Measurements from ENCODE around the gene HPGDS. TPM values are rescaled to one million over a fixed set of nuclear protein-coding genes. Genes with fewer than 3 reads are reported as not detected.

Gene HPGDS
- total and polyA plus RNA-seq, 2 experiments from 2014 or later: not detected

DNA sequence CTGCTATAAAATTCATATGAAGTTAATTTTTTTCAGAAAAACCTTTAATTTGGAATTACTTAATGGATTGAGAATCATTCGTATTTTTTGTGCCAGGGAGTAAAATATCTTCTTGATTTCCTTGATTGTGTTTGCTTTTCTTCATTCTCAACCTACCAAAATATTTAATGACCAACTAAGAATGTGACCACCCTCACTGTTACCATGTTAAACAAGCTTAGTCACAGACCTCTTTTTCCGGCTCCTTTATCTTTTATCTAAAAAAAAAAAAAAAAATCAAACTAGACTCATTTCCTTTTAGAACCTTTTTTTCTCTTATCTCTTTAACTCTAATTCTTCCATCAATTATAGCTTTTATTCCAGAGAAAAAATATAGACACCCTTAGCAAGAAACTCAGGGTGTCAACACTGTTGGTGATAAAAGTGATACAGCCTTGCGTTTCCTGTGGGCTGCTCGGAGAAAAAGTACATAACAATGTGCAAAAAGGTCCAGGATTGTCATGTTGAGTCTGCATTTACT lies 20.6 kb upstream of the HPGDS start:
- H3K4me1 ChIP-seq (ENCODE audit: insufficient read depth): no peaks in the 10 kb centered on the region
- no peaks in the 10 kb centered on the region for H3K9me2 ChIP-seq (ENCODE audit: insufficient read depth)
- no peaks in the 10 kb centered on the region for H3K36me3 ChIP-seq (ENCODE audit: insufficient read depth)
- H3F3A ChIP-seq (replicated peaks; ENCODE audit: low read depth): no peaks in the 10 kb centered on the region
- 0 out of 3 replicates have a peak, but pooled peaks cover 2% of the 10 kb centered on the region for H3K4me1 Mint-ChIP-seq
- H3K4me3 Mint-ChIP-seq: no peak overlapping the region
- H3K9me3 Mint-ChIP-seq: peaks cover 2% of the 10 kb centered on the region; the same call in 1 of the 3 replicates
- no peaks in the 10 kb centered on the region for H4K20me1 ChIP-seq (replicated peaks; ENCODE audit: insufficient read depth)
- H2AFZ ChIP-seq: peak overlapping the region; percentile 14; the same call in 1 of the 2 replicates
- H3K4me2 ChIP-seq: no peak overlapping the region
- H3K36me3 Mint-ChIP-seq (ENCODE audit: low read depth): no peaks in the 10 kb centered on the region
- no peak overlapping the region for H3K4me3 ChIP-seq
- H3K79me2 ChIP-seq (replicated peaks; ENCODE audit: insufficient read depth): no peaks in the 10 kb centered on the region
- no peak for ATAC-seq
- no peak overlapping the region for H3K27ac Mint-ChIP-seq
- TF ChIP-seq, protein P1, sequence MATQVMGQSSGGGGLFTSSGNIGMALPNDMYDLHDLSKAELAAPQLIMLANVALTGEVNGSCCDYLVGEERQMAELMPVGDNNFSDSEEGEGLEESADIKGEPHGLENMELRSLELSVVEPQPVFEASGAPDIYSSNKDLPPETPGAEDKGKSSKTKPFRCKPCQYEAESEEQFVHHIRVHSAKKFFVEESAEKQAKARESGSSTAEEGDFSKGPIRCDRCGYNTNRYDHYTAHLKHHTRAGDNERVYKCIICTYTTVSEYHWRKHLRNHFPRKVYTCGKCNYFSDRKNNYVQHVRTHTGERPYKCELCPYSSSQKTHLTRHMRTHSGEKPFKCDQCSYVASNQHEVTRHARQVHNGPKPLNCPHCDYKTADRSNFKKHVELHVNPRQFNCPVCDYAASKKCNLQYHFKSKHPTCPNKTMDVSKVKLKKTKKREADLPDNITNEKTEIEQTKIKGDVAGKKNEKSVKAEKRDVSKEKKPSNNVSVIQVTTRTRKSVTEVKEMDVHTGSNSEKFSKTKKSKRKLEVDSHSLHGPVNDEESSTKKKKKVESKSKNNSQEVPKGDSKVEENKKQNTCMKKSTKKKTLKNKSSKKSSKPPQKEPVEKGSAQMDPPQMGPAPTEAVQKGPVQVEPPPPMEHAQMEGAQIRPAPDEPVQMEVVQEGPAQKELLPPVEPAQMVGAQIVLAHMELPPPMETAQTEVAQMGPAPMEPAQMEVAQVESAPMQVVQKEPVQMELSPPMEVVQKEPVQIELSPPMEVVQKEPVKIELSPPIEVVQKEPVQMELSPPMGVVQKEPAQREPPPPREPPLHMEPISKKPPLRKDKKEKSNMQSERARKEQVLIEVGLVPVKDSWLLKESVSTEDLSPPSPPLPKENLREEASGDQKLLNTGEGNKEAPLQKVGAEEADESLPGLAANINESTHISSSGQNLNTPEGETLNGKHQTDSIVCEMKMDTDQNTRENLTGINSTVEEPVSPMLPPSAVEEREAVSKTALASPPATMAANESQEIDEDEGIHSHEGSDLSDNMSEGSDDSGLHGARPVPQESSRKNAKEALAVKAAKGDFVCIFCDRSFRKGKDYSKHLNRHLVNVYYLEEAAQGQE (IDR thresholded peaks at IDR 0.05; ENCODE audit: unreplicated experiment): no peak
- TF ChIP-seq, protein P2, sequence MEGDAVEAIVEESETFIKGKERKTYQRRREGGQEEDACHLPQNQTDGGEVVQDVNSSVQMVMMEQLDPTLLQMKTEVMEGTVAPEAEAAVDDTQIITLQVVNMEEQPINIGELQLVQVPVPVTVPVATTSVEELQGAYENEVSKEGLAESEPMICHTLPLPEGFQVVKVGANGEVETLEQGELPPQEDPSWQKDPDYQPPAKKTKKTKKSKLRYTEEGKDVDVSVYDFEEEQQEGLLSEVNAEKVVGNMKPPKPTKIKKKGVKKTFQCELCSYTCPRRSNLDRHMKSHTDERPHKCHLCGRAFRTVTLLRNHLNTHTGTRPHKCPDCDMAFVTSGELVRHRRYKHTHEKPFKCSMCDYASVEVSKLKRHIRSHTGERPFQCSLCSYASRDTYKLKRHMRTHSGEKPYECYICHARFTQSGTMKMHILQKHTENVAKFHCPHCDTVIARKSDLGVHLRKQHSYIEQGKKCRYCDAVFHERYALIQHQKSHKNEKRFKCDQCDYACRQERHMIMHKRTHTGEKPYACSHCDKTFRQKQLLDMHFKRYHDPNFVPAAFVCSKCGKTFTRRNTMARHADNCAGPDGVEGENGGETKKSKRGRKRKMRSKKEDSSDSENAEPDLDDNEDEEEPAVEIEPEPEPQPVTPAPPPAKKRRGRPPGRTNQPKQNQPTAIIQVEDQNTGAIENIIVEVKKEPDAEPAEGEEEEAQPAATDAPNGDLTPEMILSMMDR (conservative IDR thresholded peaks at IDR 0.05; ENCODE audit: low read depth in 2 of 2): no peak
- TF ChIP-seq EZH2 (IDR thresholded peaks at IDR 0.05; ENCODE audit: low read depth, unreplicated experiment) (no peak), ZNF114 (CRISPR knock-in tag; IDR thresholded peaks at IDR 0.05) (no peak), POLR2AphosphoS5 (IDR thresholded peaks at IDR 0.05; ENCODE audit: low read depth) (no peak)
- no peaks in the 10 kb centered on the region for H3K27me3 Mint-ChIP-seq (ENCODE audit: insufficient read depth, low read depth, poor library complexity)
- no peaks in the 10 kb centered on the region for H3K27me3 ChIP-seq (ENCODE audit: insufficient read depth)
- H3K27ac ChIP-seq (ENCODE audit: low read depth): no peak overlapping the region
- no peak for DNase-seq (ENCODE audit: low spot score)

DNA sequence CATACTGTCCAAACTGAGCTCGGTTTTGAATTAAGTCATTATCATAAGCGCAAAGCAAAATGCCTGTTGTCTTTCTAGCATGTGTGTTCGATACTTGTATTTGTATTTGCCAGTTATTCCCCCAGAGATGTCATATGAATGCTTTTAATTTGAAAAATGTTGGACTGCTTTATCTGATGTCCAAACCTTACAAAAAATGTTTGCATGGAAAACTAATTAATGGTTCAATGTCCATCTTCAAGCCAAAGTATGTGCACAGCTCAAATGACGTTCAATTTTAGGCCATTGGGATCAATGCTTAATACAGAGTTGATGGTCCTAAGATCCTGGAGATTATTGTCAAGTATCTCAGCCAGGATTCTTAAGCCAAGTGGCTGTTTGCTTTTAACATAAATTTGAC lies 17.2 kb upstream of the HPGDS start:
- Mint-ChIP-seq H3K36me3 (ENCODE audit: low read depth) (no peaks in the 10 kb centered on the region), H3K9me3 (no peaks in the 10 kb centered on the region), H3K27ac (no peak overlapping the region), H3K4me3 (no peak overlapping the region), H3K27me3 (ENCODE audit: insufficient read depth, low read depth, poor library complexity) (no peaks in the 10 kb centered on the region), H3K4me1 (peaks cover 6% of the 10 kb centered on the region; the same call in 1 of the 3 replicates)
- DNase-seq (ENCODE audit: low spot score): no peak
- H3K4me3 ChIP-seq: no peak overlapping the region
- no peak overlapping the region for H2AFZ ChIP-seq
- H3K79me2 ChIP-seq (replicated peaks; ENCODE audit: insufficient read depth): no peaks in the 10 kb centered on the region
- H3K4me2 ChIP-seq: no peak overlapping the region
- no peaks in the 10 kb centered on the region for H3K9me2 ChIP-seq (ENCODE audit: insufficient read depth)
- H3K4me1 ChIP-seq (ENCODE audit: insufficient read depth): no peaks in the 10 kb centered on the region
- H3K27ac ChIP-seq (ENCODE audit: low read depth): no peak overlapping the region
- no peaks in the 10 kb centered on the region for H3K27me3 ChIP-seq (ENCODE audit: insufficient read depth)
- H3K36me3 ChIP-seq (ENCODE audit: insufficient read depth): no peaks in the 10 kb centered on the region
- H3F3A ChIP-seq (replicated peaks; ENCODE audit: low read depth): no peaks in the 10 kb centered on the region
- ATAC-seq: no peak
- H4K20me1 ChIP-seq (replicated peaks; ENCODE audit: insufficient read depth): no peaks in the 10 kb centered on the region
- no peak for TF ChIP-seq ZNF331 (CRISPR knock-in tag; IDR thresholded peaks at IDR 0.05; ENCODE audit: low read depth)
- TF ChIP-seq, protein P2 (conservative IDR thresholded peaks at IDR 0.05; ENCODE audit: low read depth in 2 of 2): no peak
- TF ChIP-seq, protein P1 (IDR thresholded peaks at IDR 0.05; ENCODE audit: unreplicated experiment): no peak
- TF ChIP-seq JUNB (IDR thresholded peaks at IDR 0.05; ENCODE audit: unreplicated experiment): no peak
- no peak for TF ChIP-seq EZH2phosphoT487 (IDR thresholded peaks at IDR 0.05; ENCODE audit: unreplicated experiment)
- no peak for TF ChIP-seq ZNF114 (CRISPR knock-in tag; IDR thresholded peaks at IDR 0.05)
- no peak for TF ChIP-seq NANOG (IDR thresholded peaks at IDR 0.05; ENCODE audit: borderline replicate concordance)
- TF ChIP-seq STAT1 (IDR thresholded peaks at IDR 0.05; ENCODE audit: unreplicated experiment): no peak
- TF ChIP-seq, protein P3, sequence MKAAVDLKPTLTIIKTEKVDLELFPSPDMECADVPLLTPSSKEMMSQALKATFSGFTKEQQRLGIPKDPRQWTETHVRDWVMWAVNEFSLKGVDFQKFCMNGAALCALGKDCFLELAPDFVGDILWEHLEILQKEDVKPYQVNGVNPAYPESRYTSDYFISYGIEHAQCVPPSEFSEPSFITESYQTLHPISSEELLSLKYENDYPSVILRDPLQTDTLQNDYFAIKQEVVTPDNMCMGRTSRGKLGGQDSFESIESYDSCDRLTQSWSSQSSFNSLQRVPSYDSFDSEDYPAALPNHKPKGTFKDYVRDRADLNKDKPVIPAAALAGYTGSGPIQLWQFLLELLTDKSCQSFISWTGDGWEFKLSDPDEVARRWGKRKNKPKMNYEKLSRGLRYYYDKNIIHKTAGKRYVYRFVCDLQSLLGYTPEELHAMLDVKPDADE (IDR thresholded peaks at IDR 0.05): no peak

Measured in GM23338 (cell line).